Upper lobe of left lung (tissue), 6 donors: ENCODE measurements around the gene LCN12. TPM values are rescaled to one million over a fixed set of nuclear protein-coding genes. Genes with fewer than 3 reads are reported as not detected.

Source experiments
- ATAC-seq, 2 donors: fragments of 200-7000 bp; cut with Tn5 transposase; one replicate each; pipeline ENCODE4 v1.9.1; 2022; ENCODE audit warnings: mild to moderate bottlenecking in 2 of 2, moderate library complexity in 2 of 2; ENCODE audit not compliant: low FRiP score in 2 of 2
- DNase-seq, 2 donors: peaks; one replicate each; pipeline ENCODE4 v3.0.0-alpha.2; 2019 to 2020
- H3K27ac ChIP-seq, 4 donors: fragments of 200-600 bp; sonication (generic); one replicate each; pipeline ENCODE4 v1.5.1; 2016 to 2019
- H3K27me3 ChIP-seq, 4 donors: fragments of 200-600 bp; sonication (generic); one replicate each; pipeline ENCODE4 v1.5.1; 2017 to 2019
- H3K36me3 ChIP-seq, 4 donors: fragments of 200-600 bp; sonication (generic); one replicate each; pipeline ENCODE4 v1.5.1; 2016 to 2019
- H3K4me1 ChIP-seq, 4 donors: fragments of 200-600 bp; sonication (generic); one replicate each; pipeline ENCODE4 v1.5.1; 2018 to 2019
- H3K4me3 ChIP-seq, 4 donors: fragments of 200-600 bp; sonication (generic); one replicate each; pipeline ENCODE4 v1.5.1; 2017 to 2019; ENCODE audit warnings: mild to moderate bottlenecking in 2 of 4, moderate library complexity in 1 of 4
- H3K9me3 ChIP-seq, 4 donors: fragments of 200-600 bp; sonication (generic); one replicate each; pipeline ENCODE4 v1.5.1; 2018 to 2019
- EP300 ChIP-seq, 4 donors: sonication (generic); formaldehyde crosslinking; IDR thresholded peaks; one replicate each; pipeline ENCODE4 v1.5.1; 2017; ENCODE audit warnings: antibody characterized with exemption in 4 of 4, control low read depth in 2 of 4
- POLR2A ChIP-seq, 4 donors: fragments of 450-650 bp; IDR thresholded peaks; one replicate each; pipeline ENCODE4 v1.5.1; 2016 to 2017; ENCODE audit warnings: antibody characterized with exemption in 4 of 4, mild to moderate bottlenecking in 2 of 4
- POLR2AphosphoS5 ChIP-seq, 2 donors: sonication (generic); formaldehyde crosslinking; IDR thresholded peaks; one replicate each; pipeline ENCODE4 v1.5.1; 2017; ENCODE audit warnings: antibody characterized with exemption in 2 of 2
- WGBS, 2 donors: methylation state at CpG; one replicate each; pipeline ENCODE4 v1.1.5; 2017 to 2018; 5-methylcytosine and 5-hydroxymethylcytosine counted together
- total RNA-seq, 6 donors: library from RNA; depleted of rRNA in 4 of 6; stranded (reverse); fragments of >200 nt in 4 of 6; gene quantifications; one replicate each; pipeline versions ENCODE4 v1.1.0 to v1.2.1, GENCODE V29; 2016 to 2021
- TF ChIP-seq, protein P1 (sequence below), 6 experiments: fragments of 450-650 bp in 4 of 6; fragments of 200-600 bp in 2 of 6; sonication (generic) in 2 of 6; IDR thresholded peaks; one replicate each; pipeline ENCODE4 v1.5.1; 2016 to 2019; ENCODE audit warnings: antibody characterized with exemption in 6 of 6
- donor health status: DM: no; HTN: no; CAD: no; lungs with moderate emphysema.
- donor health status: DM: no; HTN: yes; CAD: no; lungs with severe emphysema.

Gene LCN12, protein sequence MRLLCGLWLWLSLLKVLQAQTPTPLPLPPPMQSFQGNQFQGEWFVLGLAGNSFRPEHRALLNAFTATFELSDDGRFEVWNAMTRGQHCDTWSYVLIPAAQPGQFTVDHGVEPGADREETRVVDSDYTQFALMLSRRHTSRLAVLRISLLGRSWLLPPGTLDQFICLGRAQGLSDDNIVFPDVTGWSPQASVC
- total RNA-seq: 1 to 10 TPM in 4 of 6 donors, under 1 TPM in 1, not detected in 1; 0.89 to 5.2 (median 2.3) TPM

DNA sequence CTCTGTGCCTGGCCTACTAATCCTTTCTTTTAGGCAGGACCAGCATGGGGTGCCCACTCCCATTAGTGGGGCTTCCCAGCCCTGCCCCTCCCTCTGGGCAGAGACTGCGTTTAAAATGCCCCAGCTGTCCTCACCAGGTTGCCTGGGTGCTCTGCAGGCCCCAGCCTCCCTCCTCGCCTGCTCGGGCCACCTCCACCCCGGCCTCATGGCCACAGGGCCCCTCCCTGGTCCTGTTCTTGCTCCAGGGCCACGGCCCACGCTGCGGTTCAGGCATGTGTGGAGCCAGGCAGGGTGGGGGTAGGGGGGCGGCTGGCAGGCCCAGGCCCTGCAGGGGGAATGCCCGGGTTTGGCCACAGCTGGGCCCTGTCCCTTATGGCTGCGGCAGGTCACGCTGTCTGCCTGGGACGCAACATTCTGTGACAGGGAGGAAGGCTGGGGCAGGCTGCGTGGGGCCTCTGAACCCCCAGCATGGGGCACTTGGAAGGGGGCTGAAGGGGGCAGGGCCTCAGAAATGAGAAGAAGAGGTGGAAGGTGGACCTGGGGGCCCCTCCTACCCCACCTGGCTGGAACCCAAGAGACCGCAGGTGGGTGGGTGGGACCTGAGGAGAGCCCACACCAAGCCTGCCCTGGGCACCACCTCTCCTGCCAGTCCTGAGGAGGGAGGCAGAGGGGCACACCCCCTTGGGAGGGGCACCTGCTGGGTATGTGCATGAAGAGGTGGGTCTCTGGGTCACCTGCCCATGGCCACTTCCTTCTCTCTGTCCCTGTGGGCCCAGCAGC is at the start of gene LCN12:
TSS of gene LCN12 (plus strand) at position 733 of the 780 bp plus-strand sequence. CDS start 55 bp downstream, outside the sequence.
- Histone ChIP-seq H3K4me3 (no peak within 1 kb of the TSS), H3K27ac (peak within 1 kb of the TSS in 1 of 4 donors; percentile 87), H3K36me3 (no peaks in the 10 kb centered on the region), H3K9me3 (no peaks in the 10 kb centered on the region), H3K27me3 (no peaks in the 10 kb centered on the region), H3K4me1 (peaks cover 23 to 39% (median 26%) of the 10 kb centered on the region in 4 donors)
- TF ChIP-seq POLR2AphosphoS5 (IDR thresholded peaks at IDR 0.05): no peak
- no peak for TF ChIP-seq POLR2A (IDR thresholded peaks at IDR 0.05)
- TF ChIP-seq, protein P1, sequence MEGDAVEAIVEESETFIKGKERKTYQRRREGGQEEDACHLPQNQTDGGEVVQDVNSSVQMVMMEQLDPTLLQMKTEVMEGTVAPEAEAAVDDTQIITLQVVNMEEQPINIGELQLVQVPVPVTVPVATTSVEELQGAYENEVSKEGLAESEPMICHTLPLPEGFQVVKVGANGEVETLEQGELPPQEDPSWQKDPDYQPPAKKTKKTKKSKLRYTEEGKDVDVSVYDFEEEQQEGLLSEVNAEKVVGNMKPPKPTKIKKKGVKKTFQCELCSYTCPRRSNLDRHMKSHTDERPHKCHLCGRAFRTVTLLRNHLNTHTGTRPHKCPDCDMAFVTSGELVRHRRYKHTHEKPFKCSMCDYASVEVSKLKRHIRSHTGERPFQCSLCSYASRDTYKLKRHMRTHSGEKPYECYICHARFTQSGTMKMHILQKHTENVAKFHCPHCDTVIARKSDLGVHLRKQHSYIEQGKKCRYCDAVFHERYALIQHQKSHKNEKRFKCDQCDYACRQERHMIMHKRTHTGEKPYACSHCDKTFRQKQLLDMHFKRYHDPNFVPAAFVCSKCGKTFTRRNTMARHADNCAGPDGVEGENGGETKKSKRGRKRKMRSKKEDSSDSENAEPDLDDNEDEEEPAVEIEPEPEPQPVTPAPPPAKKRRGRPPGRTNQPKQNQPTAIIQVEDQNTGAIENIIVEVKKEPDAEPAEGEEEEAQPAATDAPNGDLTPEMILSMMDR (IDR thresholded peaks at IDR 0.05): no peak
- TF ChIP-seq EP300 (IDR thresholded peaks at IDR 0.05): no peak
- WGBS, 2 donors: 77 to 88% methylated on average over 2 to 14 of the region's 14 CpGs
- peak in 1 of 2 donors; percentile 68 for DNase-seq
- no peak for ATAC-seq

DNA sequence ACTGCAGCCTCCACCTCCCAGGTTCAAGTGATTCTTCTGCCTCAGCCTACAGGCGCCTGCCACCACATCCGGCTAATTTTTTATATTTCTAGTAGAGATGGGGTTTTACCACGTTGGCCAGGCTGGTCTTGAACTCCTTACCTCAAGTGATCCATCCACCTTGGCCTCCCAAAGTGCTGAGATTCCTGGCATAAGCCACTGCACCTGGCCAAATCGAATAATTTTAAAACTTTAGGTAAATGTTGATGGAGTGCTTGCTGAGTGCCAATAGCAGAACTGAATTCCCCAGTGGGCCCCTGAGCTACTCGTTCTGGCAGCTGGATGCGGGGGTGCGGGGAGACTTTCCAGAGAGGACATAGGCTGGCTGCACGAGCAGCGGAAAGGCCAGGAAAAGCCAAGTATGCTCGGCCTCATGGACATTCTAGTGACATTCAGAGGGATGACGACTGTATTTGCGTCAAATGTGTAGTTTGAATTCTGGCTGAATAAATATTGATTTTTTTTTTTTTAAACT is 49.0 kb upstream of the LCN12 start:
- no peak overlapping the region for H3K4me3 ChIP-seq
- H3K4me1 ChIP-seq: peaks cover 30 to 37% (median 33%) of the 10 kb centered on the region in 4 donors
- 61 to 68% methylated on average over 12 of the region's 12 CpGs for WGBS, 2 donors
- H3K9me3 ChIP-seq: no peaks in the 10 kb centered on the region
- DNase-seq: peak in 1 of 2 donors; percentile 68
- no peaks in the 10 kb centered on the region for H3K27me3 ChIP-seq
- TF ChIP-seq, protein P1 (IDR thresholded peaks at IDR 0.05): no peak
- TF ChIP-seq EP300 (IDR thresholded peaks at IDR 0.05): peak in 1 of 4 donors; percentile 54
- H3K36me3 ChIP-seq: peaks cover 0 to 43% (median 27%) of the 10 kb centered on the region in 4 donors
- ATAC-seq: no peak
- H3K27ac ChIP-seq: peak overlapping the region; percentile 81 to 90 (median 84)

DNA sequence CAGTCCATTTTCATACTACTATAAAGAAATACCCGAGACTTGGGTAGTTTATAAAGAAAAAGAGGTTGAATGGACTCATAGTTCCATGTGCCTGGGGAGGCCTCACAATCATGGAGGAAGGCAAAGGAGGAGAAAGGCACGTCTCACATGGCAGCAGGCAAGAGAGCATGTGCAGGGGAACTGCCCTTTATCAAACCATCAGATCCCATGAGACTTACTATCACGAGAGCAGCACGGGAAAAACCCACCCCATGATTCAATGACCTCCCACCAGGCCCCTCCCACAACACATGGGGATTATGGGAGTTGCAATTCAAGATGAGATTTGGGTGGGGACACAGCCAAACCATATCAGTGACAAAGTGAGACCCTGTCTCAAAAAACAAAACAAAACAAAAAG is 45.8 kb upstream of the LCN12 start:
- Histone ChIP-seq H3K9me3 (no peaks in the 10 kb centered on the region), H3K27me3 (no peaks in the 10 kb centered on the region), H3K36me3 (peaks cover 0 to 46% (median 36%) of the 10 kb centered on the region in 4 donors), H3K4me1 (peaks cover 22 to 26% (median 25%) of the 10 kb centered on the region in 4 donors), H3K4me3 (no peak overlapping the region), H3K27ac (no peak overlapping the region)
- ATAC-seq (no peak), DNase-seq (no peak)
- 76 to 82% methylated on average over 4 of the region's 4 CpGs for WGBS, 2 donors
- TF ChIP-seq POLR2A (IDR thresholded peaks at IDR 0.05) (no peak), EP300 (IDR thresholded peaks at IDR 0.05) (no peak)
- TF ChIP-seq, protein P1 (IDR thresholded peaks at IDR 0.05): no peak

DNA sequence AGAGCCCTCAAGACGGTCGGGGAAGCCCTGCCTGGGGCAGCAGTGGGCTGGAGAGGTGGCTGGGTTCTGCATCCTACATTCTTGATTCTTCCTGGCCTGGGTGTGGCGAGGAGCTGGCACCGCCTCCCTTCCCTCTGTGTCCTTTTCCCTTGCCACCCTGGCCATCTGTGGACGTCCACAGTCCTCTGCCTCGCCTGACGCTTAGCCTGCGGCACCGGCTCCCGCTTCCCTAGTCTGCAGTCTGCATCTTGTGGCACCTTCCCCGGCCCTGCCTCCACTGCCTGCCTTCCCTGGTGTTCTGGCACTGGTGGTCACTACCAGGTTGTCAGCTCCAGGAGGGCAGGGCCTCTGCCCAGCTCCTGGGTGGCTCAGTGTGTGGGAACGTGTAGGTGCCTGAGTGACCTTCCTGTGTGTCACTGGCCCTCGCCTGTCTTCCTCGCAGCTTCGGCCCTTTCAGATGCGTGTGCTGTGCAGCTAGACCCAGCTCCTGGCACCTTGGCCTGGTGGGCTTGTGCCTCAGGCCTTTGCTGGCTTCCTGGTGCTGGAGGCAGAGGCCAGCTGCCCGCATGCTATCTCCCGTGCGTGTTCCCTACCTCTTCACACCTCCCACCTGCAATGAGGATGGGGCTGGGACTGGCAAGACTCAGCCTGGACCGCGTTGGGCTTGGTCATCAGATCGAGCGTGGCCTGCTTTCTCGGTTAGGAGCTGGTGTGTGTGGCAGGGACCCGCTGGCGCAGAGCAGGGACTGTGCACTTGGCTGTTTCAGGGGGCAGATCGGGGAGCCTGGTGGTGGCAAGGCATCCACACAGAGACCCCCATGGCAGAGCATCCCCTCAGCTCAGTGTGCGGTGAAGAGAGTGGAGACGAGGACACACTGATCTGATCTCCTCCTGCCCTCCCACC is 44.8 kb upstream of the LCN12 start:
- peaks cover 12 to 16% (median 15%) of the 10 kb centered on the region in 4 donors for H3K4me1 ChIP-seq
- TF ChIP-seq POLR2AphosphoS5 (IDR thresholded peaks at IDR 0.05) (no peak), POLR2A (IDR thresholded peaks at IDR 0.05) (no peak), EP300 (IDR thresholded peaks at IDR 0.05) (no peak)
- TF ChIP-seq, protein P1 (IDR thresholded peaks at IDR 0.05): no peak
- no peak overlapping the region for H3K27ac ChIP-seq
- WGBS, 2 donors: 95% methylated on average over 15 to 29 of the region's 29 CpGs
- no peaks in the 10 kb centered on the region for H3K27me3 ChIP-seq
- H3K36me3 ChIP-seq: peaks cover 0 to 48% (median 36%) of the 10 kb centered on the region in 4 donors
- H3K9me3 ChIP-seq: no peaks in the 10 kb centered on the region
- ATAC-seq: no peak
- DNase-seq: peak in 1 of 2 donors; percentile 71
- no peak overlapping the region for H3K4me3 ChIP-seq
